Stimulated activated CD4-positive, alpha-beta T cell treated with anti-CD3 and anti-CD28 coated beads, TNF-alpha, amount 100 ng/mL, for 48 hours (primary cell): ENCODE data around the gene CEND1.

Experiments
- DNase-seq, 3 donors: peaks; one replicate each; pipeline ENCODE4 v3.0.0-alpha.2; 2020; ENCODE audit warnings: low read depth in 3 of 3

The CEND1 gene

GRCh38 chr11:811446-812245 lies 21.8 kb upstream of the CEND1 start:
- no peak for DNase-seq

- no peak for DNase-seq
These were observed 20.2 kb upstream of the CEND1 start for GRCh38 chr11:810040-810567.

GRCh38 chr11:809287-810039 lies 19.6 kb upstream of the CEND1 start, which contains the start of gene RPLP2:
Gene RPLP2 (plus strand): TSS chr11:809967. CDS start chr11:810235, 268 bp downstream.
- peak; percentile 96 to 97 (median 97) for DNase-seq

- DNase-seq = no peak
These were observed 18.8 kb upstream of the CEND1 start for GRCh38 chr11:808427-809286.

- DNase-seq = no peak
These were observed 14.7 kb upstream of the CEND1 start for GRCh38 chr11:804599-804964.

- DNase-seq = no peak
These were observed 14.1 kb upstream of the CEND1 start for GRCh38 chr11:803770-804598.

- no peak for DNase-seq
These were observed 13.5 kb upstream of the CEND1 start for GRCh38 chr11:803467-803742.

- DNase-seq = no peak
These were observed 13.0 kb upstream of the CEND1 start for GRCh38 chr11:802693-803466.

- no peak for DNase-seq
These were observed 12.2 kb upstream of the CEND1 start for GRCh38 chr11:802018-802617.

GRCh38 chr11:801097-801780 lies 11.3 kb upstream of the CEND1 start:
- no peak for DNase-seq

- DNase-seq = no peak
These were observed 10.6 kb upstream of the CEND1 start for GRCh38 chr11:800473-800872.

GRCh38 chr11:799641-800316 lies 9.9 kb upstream of the CEND1 start:
- DNase-seq = no peak

GRCh38 chr11:798093-798713 lies 8.3 kb upstream of the CEND1 start, which contains the start of gene SLC25A22:
Gene SLC25A22 (minus strand): TSS chr11:798281. CDS start chr11:795006, 3,275 bp downstream.
- peak; percentile 73 to 82 (median 76) for DNase-seq

- DNase-seq = peak in 2 of 3 donors; percentile 71 to 73
These were observed 7.6 kb upstream of the CEND1 start for GRCh38 chr11:797296-798092.

- no peak for DNase-seq
These were observed 6.8 kb upstream of the CEND1 start for GRCh38 chr11:796565-797295.
